ENCODE data around the gene CBFA2T2. TPM values are rescaled to one million over a fixed set of nuclear protein-coding genes. Genes with fewer than 3 reads are reported as not detected.
A peak's percentile ranks its signal among the peaks of the same experiment; 100 is the strongest.

CBFA2T2 gene
- total and polyA plus RNA-seq, 8 donors, result 2.9 to 29.9 (median 12.0) TPM

GRCh38 chr20:33566781-33567603, 77.1 kb downstream of the CBFA2T2 start:
- Histone ChIP-seq H3K4me1 (peaks cover 11 to 72% (median 38%) of the 10 kb centered on the region in 4 donors), H3K27me3 (no peaks in the 10 kb centered on the region), H3K36me3 (no peaks in the 10 kb centered on the region), H3K9me3 (no peaks in the 10 kb centered on the region), H3K27ac (peak overlapping the region in 1 of 5 donors; percentile 24), H3K4me3 (no peak overlapping the region)
- DNase-seq, result no peak
- 54 to 62% (median 60%) methylated on average over 7 of the region's 7 CpGs for WGBS, 5 donors
- intact Hi-C loops (cut with DNase I; ENCODE audit: low total_unique reads), result no loop called here
- no peak for TF ChIP-seq POLR2A (IDR thresholded peaks at IDR 0.05)

GRCh38 chr20:33567949-33568348, 78.1 kb downstream of the CBFA2T2 start:
- H3K9me3 ChIP-seq, result no peaks in the 10 kb centered on the region
- H3K27ac ChIP-seq, result peak overlapping the region in 1 of 5 donors; percentile 5
- DNase-seq, result no peak
- H3K36me3 ChIP-seq, result no peaks in the 10 kb centered on the region
- 95 to 100% (median 98%) methylated on average over 4 of the region's 4 CpGs for WGBS, 5 donors
- H3K4me3 ChIP-seq, result no peak overlapping the region
- H3K4me1 ChIP-seq, result peaks cover 5 to 63% (median 30%) of the 10 kb centered on the region in 4 donors
- no peaks in the 10 kb centered on the region for H3K27me3 ChIP-seq
- TF ChIP-seq POLR2AphosphoS5 (IDR thresholded peaks at IDR 0.05), result no peak
- no peak for TF ChIP-seq EP300 (IDR thresholded peaks at IDR 0.05)
- TF ChIP-seq, protein P1, sequence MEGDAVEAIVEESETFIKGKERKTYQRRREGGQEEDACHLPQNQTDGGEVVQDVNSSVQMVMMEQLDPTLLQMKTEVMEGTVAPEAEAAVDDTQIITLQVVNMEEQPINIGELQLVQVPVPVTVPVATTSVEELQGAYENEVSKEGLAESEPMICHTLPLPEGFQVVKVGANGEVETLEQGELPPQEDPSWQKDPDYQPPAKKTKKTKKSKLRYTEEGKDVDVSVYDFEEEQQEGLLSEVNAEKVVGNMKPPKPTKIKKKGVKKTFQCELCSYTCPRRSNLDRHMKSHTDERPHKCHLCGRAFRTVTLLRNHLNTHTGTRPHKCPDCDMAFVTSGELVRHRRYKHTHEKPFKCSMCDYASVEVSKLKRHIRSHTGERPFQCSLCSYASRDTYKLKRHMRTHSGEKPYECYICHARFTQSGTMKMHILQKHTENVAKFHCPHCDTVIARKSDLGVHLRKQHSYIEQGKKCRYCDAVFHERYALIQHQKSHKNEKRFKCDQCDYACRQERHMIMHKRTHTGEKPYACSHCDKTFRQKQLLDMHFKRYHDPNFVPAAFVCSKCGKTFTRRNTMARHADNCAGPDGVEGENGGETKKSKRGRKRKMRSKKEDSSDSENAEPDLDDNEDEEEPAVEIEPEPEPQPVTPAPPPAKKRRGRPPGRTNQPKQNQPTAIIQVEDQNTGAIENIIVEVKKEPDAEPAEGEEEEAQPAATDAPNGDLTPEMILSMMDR (IDR thresholded peaks at IDR 0.05), result no peak
- TF ChIP-seq POLR2A (IDR thresholded peaks at IDR 0.05), result no peak
- intact Hi-C loops (cut with DNase I; ENCODE audit: low total_unique reads), result no loop called here

DNA sequence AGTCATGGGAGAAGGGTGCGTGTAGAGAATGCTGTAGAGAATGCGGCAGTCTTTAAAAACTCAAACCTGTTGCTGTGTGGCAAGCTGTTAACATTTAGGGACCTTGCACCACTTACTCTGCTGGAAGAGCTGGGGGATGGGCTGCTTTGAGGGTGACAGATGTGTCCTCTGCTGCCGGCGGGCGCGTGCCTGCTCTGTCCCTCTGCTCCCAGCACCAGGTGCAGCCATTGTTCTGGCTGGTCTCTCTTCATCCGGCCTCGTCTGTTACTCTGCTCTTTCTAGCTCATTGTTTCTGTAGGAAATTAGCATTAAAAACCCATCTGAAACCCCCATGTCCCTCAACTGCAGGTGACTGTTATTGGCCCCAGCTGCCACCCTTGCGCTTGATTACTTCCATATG, 78.5 kb downstream of the CBFA2T2 start:
- H3K9me3 ChIP-seq, result no peaks in the 10 kb centered on the region
- peak overlapping the region in 3 of 5 donors; percentile 32 to 61 (median 37) for H3K27ac ChIP-seq
- TF ChIP-seq POLR2A (IDR thresholded peaks at IDR 0.05), result no peak
- TF ChIP-seq EP300 (IDR thresholded peaks at IDR 0.05), result no peak
- TF ChIP-seq, protein P1 (IDR thresholded peaks at IDR 0.05), result no peak
- no peak for TF ChIP-seq POLR2AphosphoS5 (IDR thresholded peaks at IDR 0.05)
- H3K4me3 ChIP-seq, result no peak overlapping the region
- intact Hi-C loops (cut with DNase I; ENCODE audit: low total_unique reads), result no loop called here
- H3K36me3 ChIP-seq, result no peaks in the 10 kb centered on the region
- 70 to 87% (median 82%) methylated on average over 9 of the region's 9 CpGs for WGBS, 5 donors
- peaks cover 5 to 59% (median 28%) of the 10 kb centered on the region in 4 donors for H3K4me1 ChIP-seq
- DNase-seq, result peak in 1 of 2 donors; percentile 75
- no peaks in the 10 kb centered on the region for H3K27me3 ChIP-seq

DNA sequence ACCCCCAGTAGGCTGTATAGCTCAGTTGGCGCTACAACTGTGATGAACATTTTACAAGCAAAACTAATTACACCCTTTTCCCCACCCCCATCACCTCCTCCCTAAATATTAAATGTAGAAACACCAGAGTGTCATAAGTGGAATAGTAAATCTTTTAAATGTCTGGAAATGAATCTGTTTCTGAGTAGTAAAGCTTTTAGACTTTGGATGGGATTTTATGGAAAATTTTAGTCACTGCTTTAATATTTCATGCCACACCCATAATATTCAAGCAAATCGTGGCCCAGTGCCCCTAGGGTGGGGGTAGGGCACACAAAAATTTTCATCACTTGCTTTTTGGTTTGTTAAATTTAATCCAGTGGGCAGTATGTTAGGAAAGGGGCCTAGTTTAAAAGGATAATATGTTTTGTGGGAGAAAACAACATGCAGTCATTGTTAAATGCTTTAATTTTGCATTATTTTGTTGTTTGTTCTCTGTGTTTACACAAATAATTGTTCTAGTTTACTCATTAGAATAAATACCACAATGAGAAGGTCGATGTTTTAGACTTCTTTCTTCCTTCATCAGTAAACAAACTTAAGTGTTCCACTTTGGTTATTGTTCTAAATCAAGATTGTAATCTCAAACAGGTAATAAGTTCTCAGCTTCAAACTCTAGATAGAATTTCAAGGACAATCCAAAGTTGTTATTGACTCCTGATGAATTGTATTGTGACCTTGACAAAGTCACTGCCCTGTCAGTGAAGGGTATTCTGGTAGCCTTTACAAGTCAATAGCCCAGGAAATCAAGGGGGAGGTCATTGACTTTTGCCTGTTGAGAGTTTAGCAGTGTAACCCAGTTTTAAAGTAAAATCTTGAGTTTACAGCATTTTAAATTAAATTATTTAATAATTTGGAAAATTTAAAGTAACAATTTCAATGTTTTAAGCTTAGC, 79.2 kb downstream of the CBFA2T2 start:
- Histone ChIP-seq H3K9me3 (no peaks in the 10 kb centered on the region), H3K4me1 (peaks cover 5 to 54% (median 26%) of the 10 kb centered on the region in 4 donors), H3K4me3 (no peak overlapping the region), H3K27ac (peak overlapping the region in 3 of 5 donors; percentile 25 to 61 (median 32)), H3K27me3 (no peaks in the 10 kb centered on the region), H3K36me3 (no peaks in the 10 kb centered on the region)
- TF ChIP-seq, protein P1 (IDR thresholded peaks at IDR 0.05), result no peak
- no peak for TF ChIP-seq POLR2A (IDR thresholded peaks at IDR 0.05)
- TF ChIP-seq POLR2AphosphoS5 (IDR thresholded peaks at IDR 0.05), result no peak
- TF ChIP-seq EP300 (IDR thresholded peaks at IDR 0.05), result no peak
- intact Hi-C loops (cut with DNase I; ENCODE audit: low total_unique reads), result no loop called here
- 42 to 46% (median 45%) methylated on average over 3 of the region's 3 CpGs for WGBS, 5 donors
- peak in 1 of 2 donors; percentile 68 for DNase-seq

Data from stomach (tissue), 9 donors.